Pericardium fibroblast (primary cell): ENCODE results near the gene PLD6. TPM values are rescaled to one million over a fixed set of nuclear protein-coding genes. Genes with fewer than 3 reads are reported as not detected.

Experiments used
- total RNA-seq: library from RNA; depleted of rRNA; stranded (reverse); fragments of >200 nt; gene quantifications from 2 replicates; pipeline ENCODE4 v1.2.3, GENCODE V29; 2015

Gene PLD6, protein sequence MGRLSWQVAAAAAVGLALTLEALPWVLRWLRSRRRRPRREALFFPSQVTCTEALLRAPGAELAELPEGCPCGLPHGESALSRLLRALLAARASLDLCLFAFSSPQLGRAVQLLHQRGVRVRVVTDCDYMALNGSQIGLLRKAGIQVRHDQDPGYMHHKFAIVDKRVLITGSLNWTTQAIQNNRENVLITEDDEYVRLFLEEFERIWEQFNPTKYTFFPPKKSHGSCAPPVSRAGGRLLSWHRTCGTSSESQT
- total RNA-seq, result 2.1 and 2.5 TPM in 2 replicates

DNA sequence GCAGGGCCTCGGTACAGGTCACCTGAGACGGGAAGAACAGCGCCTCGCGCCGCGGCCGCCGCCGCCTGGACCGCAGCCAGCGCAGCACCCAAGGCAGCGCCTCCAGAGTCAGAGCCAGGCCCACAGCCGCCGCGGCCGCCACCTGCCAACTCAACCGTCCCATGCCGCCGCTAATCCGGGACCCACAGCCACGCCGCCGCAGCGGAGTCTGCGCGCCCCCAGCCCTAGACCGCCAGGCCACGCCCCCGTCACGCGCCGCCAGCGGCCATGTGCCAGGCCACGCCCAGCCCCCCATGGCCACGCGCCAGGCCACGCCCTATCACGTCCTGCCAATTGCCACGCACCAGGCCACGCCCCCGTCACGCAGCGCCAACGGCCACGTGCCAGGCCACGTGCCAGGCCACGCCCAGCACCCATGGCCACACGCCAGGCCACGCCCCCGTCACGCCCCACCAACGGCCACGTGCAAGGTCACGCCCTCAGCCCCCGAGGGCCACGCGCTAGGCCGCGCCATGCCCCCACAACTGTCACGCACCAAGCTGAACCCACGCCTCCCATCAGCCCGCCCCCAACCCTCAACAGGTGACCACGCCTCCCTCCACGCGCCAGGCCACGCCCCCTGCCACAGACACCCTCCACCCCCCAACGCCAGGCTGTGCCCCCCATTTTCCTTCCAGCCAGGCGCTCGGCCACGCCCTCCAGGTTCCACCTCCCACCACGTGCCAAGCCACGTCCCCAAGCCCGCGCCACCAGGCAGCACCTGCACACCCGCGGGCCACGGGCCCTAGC, at the start of gene PLD6:
Gene PLD6 (minus strand): TSS at position 210 of the 789 bp plus-strand sequence. CDS start 47 bp downstream, at position 163.

DNA sequence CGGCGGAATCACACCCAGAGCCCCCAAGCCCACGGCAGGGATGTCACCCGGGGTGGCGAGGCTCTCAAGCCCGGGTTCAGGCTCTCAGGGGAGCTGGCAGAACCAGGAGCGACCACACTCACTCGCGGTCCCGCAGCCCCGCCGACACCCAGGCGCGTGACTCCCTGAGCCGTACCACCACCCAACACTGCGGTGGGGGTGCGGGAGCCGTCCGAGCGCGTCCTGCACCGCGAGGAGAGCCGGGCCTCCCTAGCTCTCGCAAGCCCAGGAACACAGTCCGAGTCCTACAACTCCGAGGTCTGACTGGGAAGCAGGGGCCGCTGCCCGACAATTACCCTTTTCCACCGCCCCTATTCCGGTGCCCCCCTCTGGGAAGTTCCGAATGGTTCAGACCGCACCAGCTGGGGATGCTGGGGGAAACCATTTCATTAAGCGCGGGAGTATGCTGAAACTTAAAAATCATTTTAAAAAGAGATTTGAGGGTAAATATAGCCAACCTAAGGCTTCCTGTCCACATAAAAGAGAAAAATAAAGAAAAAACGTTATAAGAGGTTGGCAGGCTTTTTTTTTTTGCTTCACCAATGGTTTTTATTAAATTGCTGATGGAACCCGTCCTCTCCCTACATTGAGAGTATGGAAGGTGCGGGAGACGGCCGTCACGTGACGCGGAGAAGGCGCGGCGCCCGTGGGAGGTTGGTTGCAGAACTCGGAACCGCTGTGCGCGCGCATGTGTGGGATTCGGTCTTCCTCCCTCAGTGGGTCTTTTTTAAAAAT, 31.1 kb upstream of the PLD6 start, which contains the start of gene FLCN:
Gene FLCN (minus strand): TSS at position 143 of the 774 bp plus-strand sequence. CDS start 9,031 bp downstream, outside the sequence.

Other genes with a start within 250 kb of the PLD6 start
- gene TNFRSF13B, start 234.2 kb downstream of the PLD6 start, total RNA-seq, result not detected in 2 replicates
- 47.3 and 87.9 TPM in 2 replicates for gene MPRIP, start 163.9 kb downstream of the PLD6 start, total RNA-seq
- gene FLCN, start 30.8 kb upstream of the PLD6 start, total RNA-seq, result 35.9 and 57.6 TPM in 2 replicates
- 42.5 and 55.5 TPM in 2 replicates for gene COPS3, start 74.9 kb upstream of the PLD6 start, total RNA-seq
- gene NT5M, start 97.0 kb upstream of the PLD6 start, total RNA-seq, result 2.5 and 4.8 TPM in 2 replicates